HepG2 (cell line): ENCODE measurements around the gene NIFK. TPM values are rescaled to one million over a fixed set of nuclear protein-coding genes. Genes with fewer than 3 reads are reported as not detected.
A peak's percentile ranks its signal among the peaks of the same experiment; 100 is the strongest.

Experiments used
- BHLHE40 ChIP-seq: IDR thresholded peaks from 2 replicates; pipeline ENCODE4 v1.6.1; 2011; ENCODE audit warnings: low read length, improper control_type of control experiment
- E2F5 ChIP-seq: sonication (generic); formaldehyde crosslinking; conservative IDR thresholded peaks from 2 replicates; pipeline ENCODE4 v1.4.0; 2020; ENCODE audit warnings: missing genetic modification reagents
- ESRRA ChIP-seq: sonication (generic); formaldehyde crosslinking; IDR thresholded peaks from 2 replicates; pipeline ENCODE4 v1.5.1; 2020; ENCODE audit warnings: mild to moderate bottlenecking, low read depth, missing genetic modification reagents
- ETV6 ChIP-seq: sonication (generic); formaldehyde crosslinking; conservative IDR thresholded peaks from 2 replicates; pipeline ENCODE4 v1.4.0; 2020; ENCODE audit warnings: missing genetic modification reagents
- FOXP1 ChIP-seq, 2 experiments: fragments of 450-650 bp in 1 of 2; IDR thresholded peaks; 2 replicates each; pipeline ENCODE4 v1.6.1; 2017 to 2018; ENCODE audit warnings: antibody characterized with exemption in 1 of 2
- GLI4 ChIP-seq: sonication (generic); formaldehyde crosslinking; IDR thresholded peaks from 2 replicates; pipeline ENCODE4 v1.5.1; 2020; ENCODE audit warnings: missing genetic modification reagents, mild to moderate bottlenecking, moderate library complexity, borderline replicate concordance
- HCFC1 ChIP-seq: fragments of 150-350 bp; IDR thresholded peaks from 2 replicates; pipeline ENCODE4 v1.6.1; 2014; ENCODE audit warnings: low read depth, low read length
- HMG20B ChIP-seq: conservative IDR thresholded peaks from 2 replicates; pipeline ENCODE4 v1.6.1; 2016; ENCODE audit warnings: missing genetic modification reagents, missing compliant biosample characterization
- KAT7 ChIP-seq: IDR thresholded peaks from 2 replicates; pipeline ENCODE4 v1.6.1; 2018; ENCODE audit warnings: borderline replicate concordance, missing compliant biosample characterization
- MIER2 ChIP-seq: IDR thresholded peaks from 2 replicates; pipeline ENCODE4 v1.6.1; 2016; ENCODE audit warnings: missing biosample characterization, missing genetic modification reagents
- MYC ChIP-seq: sonication (generic); formaldehyde crosslinking; IDR thresholded peaks from 2 replicates; pipeline ENCODE4 v1.9.0; 2021; ENCODE audit warnings: missing genetic modification reagents, borderline replicate concordance
- PCBP1 ChIP-seq: fragments of 200-400 bp; formaldehyde crosslinking; IDR thresholded peaks from 2 replicates; pipeline ENCODE4 v1.6.1; 2017; ENCODE audit warnings: mild to moderate bottlenecking, low read depth, low read length, borderline replicate concordance
- PRDM15 ChIP-seq: sonication (generic); formaldehyde crosslinking; IDR thresholded peaks from 2 replicates; pipeline ENCODE4 v1.4.0; 2020; ENCODE audit warnings: missing genetic modification reagents
- RNF2 ChIP-seq: fragments of 450-650 bp; conservative IDR thresholded peaks from 2 replicates; pipeline ENCODE4 v1.6.1; 2016; ENCODE audit warnings: low read depth
- SAFB2 ChIP-seq: sonication (generic); formaldehyde crosslinking; IDR thresholded peaks from 2 replicates; pipeline ENCODE4 v1.5.1; 2020; ENCODE audit warnings: missing genetic modification reagents, low read depth, mild to moderate bottlenecking, borderline replicate concordance
- TAF1 ChIP-seq: sonication (generic); formaldehyde crosslinking; IDR thresholded peaks from 2 replicates; pipeline ENCODE4 v1.4.0; 2020; ENCODE audit warnings: missing genetic modification reagents
- TEF ChIP-seq: sonication (generic); formaldehyde crosslinking; IDR thresholded peaks from 2 replicates; pipeline ENCODE4 v1.5.0; 2020; ENCODE audit warnings: missing genetic modification reagents
- U2AF2 ChIP-seq: fragments of 200-400 bp; formaldehyde crosslinking; IDR thresholded peaks from 2 replicates; pipeline ENCODE4 v1.6.1; 2017; ENCODE audit warnings: low read depth, mild to moderate bottlenecking, low read length
- XRCC5 ChIP-seq: fragments of 200-400 bp; formaldehyde crosslinking; optimal IDR thresholded peaks from 2 replicates; pipeline ENCODE3; 2017; ENCODE audit warnings: mild to moderate bottlenecking, low read length
- ZNF451 ChIP-seq: sonication (generic); formaldehyde crosslinking; IDR thresholded peaks from 2 replicates; pipeline ENCODE4 v1.5.0; 2020; ENCODE audit warnings: mild to moderate bottlenecking, missing genetic modification reagents
- ZNF503 ChIP-seq: sonication (generic); formaldehyde crosslinking; IDR thresholded peaks from 2 replicates; pipeline ENCODE4 v1.4.0; 2020; ENCODE audit warnings: missing genetic modification reagents
- ZNF572 ChIP-seq: sonication (generic); formaldehyde crosslinking; IDR thresholded peaks from 2 replicates; pipeline ENCODE4 v1.5.1; 2020; ENCODE audit warnings: mild to moderate bottlenecking, missing genetic modification reagents
- ZNF7 ChIP-seq: IDR thresholded peaks from 2 replicates; pipeline ENCODE4 v1.6.1; 2016; ENCODE audit warnings: missing biosample characterization, missing genetic modification reagents
- polyA plus RNA-seq, 8 experiments: library from polyadenylated mRNA; depleted of rRNA in 3 of 8; stranded (reverse) in 7 of 8; unstranded in 1 of 8; fragments of >200 nt; fragmentation: Illumina TruSeq in 4 of 8; extraction: Trizol in 4 of 8; gene quantifications; 2 replicates each; pipeline versions ENCODE4 v1.2.1 to v1.2.3, GENCODE V29; 2011 to 2016; ENCODE audit warnings: low read depth in 4 of 8, missing spikeins in 1 of 8, mixed read lengths in 1 of 8; ENCODE audit not compliant: insufficient read depth in 1 of 8
- total RNA-seq, 5 experiments: library from RNA; depleted of rRNA; stranded (reverse); fragments of >200 nt; fragmentation: Illumina TruSeq; extraction: Trizol; gene quantifications; 2 replicates each; pipeline ENCODE4 v1.2.3, GENCODE V29; 2016; ENCODE audit warnings: low read depth in 1 of 5

The NIFK gene
- total and polyA plus RNA-seq, 2 of the 13 experiments (the other 11 are each of a cell fraction or from before 2014, with no cell fraction given), result 19.6 to 105 TPM

GRCh38 chr2:121755237-121756111, 18.8 kb upstream of the NIFK start, which contains the start of gene TSN (continued):
- no peak for TF ChIP-seq PRDM15 (CRISPR knock-in tag)
- peak; percentile 94; the same call in 1 of the 2 replicates for TF ChIP-seq SAFB2 (CRISPR knock-in tag)
- TF ChIP-seq MIER2 (CRISPR knock-in tag), result peak; percentile 21; the same call in 1 of the 2 replicates
- 0 out of 2 replicates have a peak, but pooled peaks have one; percentile 23 for TF ChIP-seq HMG20B (CRISPR knock-in tag)
- no peak for TF ChIP-seq U2AF2
- peak; percentile 91 for TF ChIP-seq PCBP1
- TF ChIP-seq E2F5 (CRISPR knock-in tag), result peak; percentile 92
- peak; percentile 99 for TF ChIP-seq KAT7
- peak; percentile 64; the same call in 1 of the 2 replicates for TF ChIP-seq ZNF503
- TF ChIP-seq ESRRA (CRISPR knock-in tag), result peak; percentile 42; the same call in 1 of the 2 replicates
- peak; percentile 65 for TF ChIP-seq BHLHE40
- TF ChIP-seq ZNF451 (CRISPR knock-in tag), result peak; percentile 81
- peak; percentile 75 for TF ChIP-seq ETV6 (CRISPR knock-in tag)
- TF ChIP-seq HCFC1, result peak; percentile 92
- peak; percentile 100 for TF ChIP-seq MYC
- TF ChIP-seq RNF2, result peak; percentile 87; the same call in 1 of the 2 replicates
- TF ChIP-seq TEF (CRISPR knock-in tag), result no peak
- peak; percentile 92 for TF ChIP-seq GLI4
- TF ChIP-seq XRCC5, result peak; percentile 93
- peak; percentile 96 for TF ChIP-seq TAF1 (CRISPR knock-in tag)
- peak; percentile 97 for TF ChIP-seq ZNF572 (CRISPR knock-in tag)
- TF ChIP-seq FOXP1 (IDR thresholded peaks at IDR 0.05), result no peak
- peak; percentile 45 for TF ChIP-seq FOXP1 (CRISPR knock-in tag; IDR thresholded peaks at IDR 0.05)
- no peak; the same call in 1 of the 2 replicates for TF ChIP-seq ZNF7 (CRISPR knock-in tag)
